Upper lobe of left lung (tissue), 4 donors: ENCODE results near the gene BBS9.

Experiments
- CTCF ChIP-seq, 6 experiments: fragments of 450-650 bp in 4 of 6; fragments of 200-600 bp in 2 of 6; sonication (generic) in 2 of 6; IDR thresholded peaks; one replicate each; pipeline ENCODE4 v1.5.1; 2016 to 2019; ENCODE audit warnings: antibody characterized with exemption in 6 of 6
- EP300 ChIP-seq, 4 donors: sonication (generic); formaldehyde crosslinking; IDR thresholded peaks; one replicate each; pipeline ENCODE4 v1.5.1; 2017; ENCODE audit warnings: antibody characterized with exemption in 4 of 4, control low read depth in 2 of 4
- POLR2AphosphoS5 ChIP-seq, 2 donors: sonication (generic); formaldehyde crosslinking; IDR thresholded peaks; one replicate each; pipeline ENCODE4 v1.5.1; 2017; ENCODE audit warnings: antibody characterized with exemption in 2 of 2

- TF ChIP-seq CTCF (IDR thresholded peaks at IDR 0.05) (no peak), EP300 (IDR thresholded peaks at IDR 0.05) (no peak), POLR2AphosphoS5 (IDR thresholded peaks at IDR 0.05) (no peak)
These were observed 144.0 kb downstream of the BBS9 start for GRCh38 chr7:33273356-33273755.
